Fibroblast of skin of left biceps (primary cell): ENCODE data around the gene NEGR1.

Source experiments
- DNase-seq, 2 experiments: peaks; one replicate each; pipeline ENCODE4 v3.0.0-alpha.2; 2013; ENCODE audit warnings: low read depth in 2 of 2

Gene NEGR1

DNA sequence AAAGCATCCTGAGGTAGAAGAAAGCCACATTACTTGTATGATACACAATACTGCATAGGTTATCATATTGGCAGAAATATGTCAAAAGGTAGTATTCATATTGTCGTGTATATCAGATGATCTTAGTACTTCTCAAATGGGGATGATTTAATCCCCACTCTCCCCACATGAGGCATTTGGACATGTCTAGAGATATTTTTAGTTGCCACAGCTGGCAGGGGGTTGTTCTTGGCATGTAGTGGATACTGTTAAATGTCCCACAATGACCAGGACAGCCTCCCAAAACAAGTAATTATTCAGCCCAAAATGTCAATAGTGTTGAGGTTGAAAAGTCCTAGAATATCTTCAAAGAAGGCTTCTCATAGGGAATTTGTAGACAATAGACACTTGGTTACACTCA, 162.8 kb downstream of the NEGR1 start:
- DNase-seq: no peak

DNA sequence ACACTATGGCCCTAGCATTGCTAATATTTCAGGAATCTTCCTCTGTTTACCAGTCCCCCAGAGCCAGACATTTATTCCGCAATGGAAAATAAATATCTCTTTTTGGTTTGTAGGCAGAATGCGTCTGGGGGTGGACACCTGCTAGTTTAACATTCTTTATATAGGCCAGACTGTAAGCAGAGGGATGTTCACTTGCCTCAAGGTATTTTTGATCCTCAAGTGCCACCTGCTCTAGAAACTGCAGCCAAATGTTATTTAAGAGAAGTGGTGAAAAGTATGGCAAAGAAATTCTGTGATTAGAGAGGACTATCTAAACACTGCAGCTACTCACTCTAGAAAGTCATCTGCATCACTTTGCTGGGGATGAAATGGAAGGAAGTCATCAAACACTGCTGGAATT, 164.7 kb downstream of the NEGR1 start:
- no peak for DNase-seq

DNA sequence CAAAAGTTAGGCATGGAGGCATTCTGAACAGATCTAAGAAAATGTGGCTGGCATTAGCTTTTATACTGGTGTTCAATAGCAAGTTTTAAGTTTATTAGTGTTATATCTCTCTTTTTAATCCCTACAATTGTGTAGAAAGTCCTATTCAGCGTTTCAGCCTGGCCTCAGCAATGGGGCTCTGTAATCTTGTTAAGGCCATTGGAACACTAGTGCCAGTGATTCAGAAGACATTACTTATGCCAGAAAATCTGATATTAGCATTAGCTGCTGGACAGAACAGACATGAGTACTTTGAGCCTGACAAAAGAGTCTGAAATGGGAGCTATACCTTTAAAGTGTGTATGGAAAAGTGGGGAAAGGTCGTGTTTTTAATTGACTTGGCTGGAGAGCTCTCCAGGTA, 167.0 kb downstream of the NEGR1 start:
- DNase-seq: no peak

DNA sequence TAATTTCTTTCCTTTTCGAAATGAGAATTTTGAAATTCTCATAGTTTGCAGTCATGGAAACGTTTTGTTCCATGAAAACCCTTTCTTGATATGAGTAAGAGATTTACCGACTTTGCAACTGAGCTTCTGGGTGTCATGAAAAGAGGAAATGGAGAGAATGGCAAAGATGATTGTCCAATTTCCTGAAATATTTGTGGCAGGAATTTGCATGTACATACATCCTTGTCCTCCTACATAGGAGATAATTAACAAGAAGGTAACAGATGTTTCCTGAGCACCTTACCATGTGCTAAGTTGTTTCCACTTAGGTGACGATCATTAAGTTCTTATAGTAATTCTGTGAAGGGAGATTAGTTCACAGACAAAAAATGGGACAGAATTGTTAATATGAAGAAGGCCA, 170.7 kb downstream of the NEGR1 start:
- DNase-seq: no peak

DNA sequence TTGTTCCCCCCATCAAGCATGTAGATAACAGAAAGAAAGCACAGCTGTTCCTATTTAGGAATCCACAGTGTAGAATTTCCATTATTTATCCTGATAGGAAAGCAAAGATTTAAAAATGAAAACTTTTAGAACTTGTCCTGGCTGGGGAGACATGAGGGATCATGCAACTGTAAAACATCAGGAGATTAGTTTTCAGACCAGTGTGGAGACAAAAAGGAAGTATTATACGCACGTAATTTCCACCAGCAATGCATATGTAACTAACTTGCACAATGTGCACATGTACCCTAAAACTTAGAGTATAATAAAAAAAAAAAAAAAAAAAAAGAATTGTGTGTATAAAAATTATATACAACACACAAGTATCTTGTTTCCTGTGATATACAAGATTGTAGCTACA, 172.4 kb downstream of the NEGR1 start:
- no peak for DNase-seq

DNA sequence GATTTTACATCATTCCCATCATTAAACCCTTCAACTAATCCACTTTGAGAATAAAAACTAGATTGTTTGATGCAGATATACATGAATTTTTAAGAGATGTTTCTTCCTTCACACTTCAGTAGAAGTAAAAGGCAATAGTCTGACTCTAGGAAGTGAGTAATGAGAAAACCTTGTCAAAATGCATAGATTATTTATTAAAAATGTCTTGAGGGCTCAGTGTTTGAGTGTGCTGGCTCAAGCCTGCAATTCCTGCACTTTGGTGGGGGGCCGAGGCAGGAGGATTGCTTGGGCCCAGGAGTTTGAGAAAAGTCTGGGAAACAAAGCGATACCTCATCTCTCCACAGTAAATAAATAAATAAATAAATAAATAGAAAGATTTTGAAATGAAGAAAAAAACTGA, 177.1 kb downstream of the NEGR1 start:
- DNase-seq: no peak

DNA sequence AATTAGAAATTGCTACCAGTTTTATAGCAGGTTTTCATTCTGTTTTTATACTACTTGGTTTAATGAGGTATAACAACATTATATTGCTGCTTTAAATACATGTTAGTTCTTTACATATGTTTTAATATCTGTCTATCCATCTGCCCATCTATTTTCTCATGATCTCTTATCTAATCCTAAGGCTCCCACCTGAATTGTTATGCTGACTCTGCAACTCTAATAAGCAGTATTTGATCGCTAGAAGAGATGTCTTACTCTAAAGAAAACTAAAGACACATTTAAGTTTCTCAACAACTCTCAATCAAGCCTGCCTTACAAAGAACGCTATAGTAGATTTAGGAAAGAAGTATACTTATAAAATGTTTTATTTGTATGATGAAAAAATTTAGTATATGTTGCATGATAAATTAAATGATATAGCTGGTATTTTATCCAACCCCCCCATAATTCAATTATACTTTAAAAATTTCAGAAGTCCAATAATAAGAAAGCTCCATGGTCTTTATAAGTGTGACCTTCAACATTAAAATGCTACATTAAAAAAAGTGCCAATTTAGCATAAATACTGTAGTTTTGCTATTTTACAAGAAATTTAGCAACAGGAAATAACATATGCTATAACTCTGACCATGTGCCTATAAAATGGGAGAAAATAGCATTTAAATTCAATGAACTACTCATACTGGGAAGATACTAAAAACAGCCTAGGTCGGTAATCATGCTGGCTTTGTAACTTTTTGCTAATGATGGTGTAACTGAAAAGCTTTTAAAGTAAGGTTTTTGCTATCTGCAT, 180.3 kb downstream of the NEGR1 start:
- DNase-seq: no peak

DNA sequence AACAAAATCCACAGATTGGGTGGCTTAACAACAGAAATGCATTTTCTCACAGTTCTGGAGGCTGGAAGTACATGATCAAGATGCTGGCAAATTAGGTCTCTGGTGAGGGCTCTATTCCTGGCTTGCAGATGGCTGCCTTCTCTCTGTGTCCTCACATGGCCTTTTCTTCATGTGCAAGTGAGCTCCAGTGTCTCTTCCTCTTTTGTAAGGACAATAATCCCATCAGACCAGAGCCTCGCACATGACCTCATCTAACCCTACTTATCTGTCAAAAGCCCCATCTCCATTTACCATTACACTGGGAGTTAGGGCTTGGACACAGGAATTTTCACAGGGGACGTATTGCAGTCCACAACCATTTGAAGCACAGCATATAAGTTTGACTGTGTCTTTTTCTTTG, 181.6 kb downstream of the NEGR1 start:
- no peak for DNase-seq

DNA sequence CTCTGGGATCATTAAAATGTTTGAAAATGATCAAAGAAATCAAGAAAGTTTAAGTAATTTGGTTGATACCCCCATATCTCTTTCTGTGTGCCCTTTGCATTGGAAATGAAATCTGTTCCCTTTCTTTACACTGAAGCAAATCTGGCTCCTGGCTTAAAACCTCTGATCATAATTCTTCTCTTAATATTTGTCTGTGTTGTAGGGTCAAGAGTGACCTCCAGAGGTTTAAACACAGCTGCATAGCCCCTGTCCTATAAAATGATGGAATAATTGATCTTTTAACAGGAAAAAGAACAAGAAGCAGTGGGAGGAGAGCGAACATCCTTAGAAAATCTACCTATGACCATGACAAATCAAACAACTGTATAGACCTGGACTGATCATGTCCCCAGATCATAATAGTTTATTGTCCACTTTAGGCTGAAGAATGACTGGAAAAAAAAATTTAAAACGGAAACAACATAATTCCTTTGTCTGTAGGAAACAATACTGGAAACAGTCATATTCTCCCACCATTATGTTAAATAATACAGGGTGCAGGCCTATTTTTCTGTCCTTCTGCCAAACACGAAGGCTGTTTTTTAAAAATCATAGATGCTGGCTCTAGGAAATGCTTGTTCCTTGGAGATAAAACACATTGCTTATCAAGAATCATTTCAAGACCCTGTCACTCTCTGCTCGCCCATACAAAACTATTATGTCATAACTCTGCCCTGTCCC, 184.3 kb downstream of the NEGR1 start:
- DNase-seq: no peak

DNA sequence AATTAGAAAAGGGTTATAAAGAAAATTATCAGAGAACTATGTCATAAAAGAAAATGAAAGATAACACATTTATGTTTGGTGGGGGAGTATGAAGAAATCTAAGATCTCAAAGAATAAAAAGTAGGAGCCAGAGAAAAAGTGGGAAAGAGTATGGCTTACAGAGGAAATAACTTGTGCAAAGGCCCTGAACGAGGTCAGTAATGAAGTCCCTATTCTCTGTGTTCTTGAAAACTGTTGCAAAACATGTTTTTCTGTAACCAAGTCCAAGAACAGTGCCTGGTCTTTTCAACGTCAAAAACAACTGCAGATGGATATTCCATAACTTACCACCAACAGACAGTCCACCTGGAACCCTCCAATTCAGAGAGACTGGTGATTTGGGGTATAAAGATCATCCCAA, 188.1 kb downstream of the NEGR1 start:
- no peak for DNase-seq

DNA sequence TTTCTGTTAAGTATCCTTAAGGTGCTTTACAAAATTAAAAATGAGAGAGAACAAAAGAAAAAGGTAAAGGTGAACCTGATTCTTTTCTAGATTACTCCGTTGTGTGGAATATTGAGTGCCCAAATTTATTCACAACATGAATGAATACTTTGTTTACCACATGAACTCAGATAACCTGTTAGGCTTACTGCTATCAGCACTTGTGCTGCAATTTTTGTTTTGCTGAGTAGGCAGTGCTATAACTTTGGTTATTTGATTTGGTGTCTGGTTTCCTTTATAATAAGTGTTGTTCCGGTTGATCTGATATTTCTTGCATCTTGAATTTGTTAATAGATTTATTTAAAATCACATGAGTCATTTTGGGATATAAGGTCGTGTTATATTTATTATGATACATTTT, 195.9 kb downstream of the NEGR1 start:
- DNase-seq: no peak

DNA sequence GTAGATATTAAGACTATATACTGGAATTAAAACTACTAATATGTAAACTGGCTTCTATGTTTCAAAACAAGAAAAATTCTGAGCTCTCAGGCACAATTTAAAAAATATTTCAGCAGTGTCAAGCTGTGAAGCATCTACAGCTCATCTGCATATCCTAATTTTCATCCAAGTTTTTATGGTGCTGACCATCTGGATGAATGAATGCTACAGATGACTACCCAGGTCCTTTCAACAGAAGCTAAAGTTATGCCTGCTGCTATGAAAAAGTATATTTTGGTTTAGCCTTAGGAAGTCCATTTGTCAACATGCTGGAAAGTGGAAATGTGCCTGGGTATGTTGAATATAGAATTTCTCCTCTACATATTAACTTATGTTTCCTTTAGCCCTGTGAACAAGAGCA, 206.9 kb downstream of the NEGR1 start:
- DNase-seq: no peak

DNA sequence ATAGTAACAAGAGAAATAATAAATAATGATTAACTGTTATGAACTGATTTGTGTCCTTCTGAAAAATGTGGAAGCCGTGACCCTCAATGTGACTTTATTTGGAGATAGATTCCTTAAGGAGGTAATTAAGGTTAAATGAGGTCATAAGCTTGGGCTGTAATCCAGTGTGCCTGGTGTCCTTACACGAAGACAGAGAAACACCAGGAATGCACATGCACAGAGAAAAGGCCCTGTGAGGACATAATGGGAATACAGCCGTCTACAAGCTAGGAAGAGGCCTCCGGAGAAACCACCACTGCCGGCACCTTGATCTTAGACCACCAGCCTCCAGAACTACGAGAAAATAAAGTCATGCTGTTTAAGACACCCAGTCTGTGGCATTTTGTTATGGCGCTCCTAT, 215.9 kb downstream of the NEGR1 start:
- peak; percentile 20 to 25 for DNase-seq

DNA sequence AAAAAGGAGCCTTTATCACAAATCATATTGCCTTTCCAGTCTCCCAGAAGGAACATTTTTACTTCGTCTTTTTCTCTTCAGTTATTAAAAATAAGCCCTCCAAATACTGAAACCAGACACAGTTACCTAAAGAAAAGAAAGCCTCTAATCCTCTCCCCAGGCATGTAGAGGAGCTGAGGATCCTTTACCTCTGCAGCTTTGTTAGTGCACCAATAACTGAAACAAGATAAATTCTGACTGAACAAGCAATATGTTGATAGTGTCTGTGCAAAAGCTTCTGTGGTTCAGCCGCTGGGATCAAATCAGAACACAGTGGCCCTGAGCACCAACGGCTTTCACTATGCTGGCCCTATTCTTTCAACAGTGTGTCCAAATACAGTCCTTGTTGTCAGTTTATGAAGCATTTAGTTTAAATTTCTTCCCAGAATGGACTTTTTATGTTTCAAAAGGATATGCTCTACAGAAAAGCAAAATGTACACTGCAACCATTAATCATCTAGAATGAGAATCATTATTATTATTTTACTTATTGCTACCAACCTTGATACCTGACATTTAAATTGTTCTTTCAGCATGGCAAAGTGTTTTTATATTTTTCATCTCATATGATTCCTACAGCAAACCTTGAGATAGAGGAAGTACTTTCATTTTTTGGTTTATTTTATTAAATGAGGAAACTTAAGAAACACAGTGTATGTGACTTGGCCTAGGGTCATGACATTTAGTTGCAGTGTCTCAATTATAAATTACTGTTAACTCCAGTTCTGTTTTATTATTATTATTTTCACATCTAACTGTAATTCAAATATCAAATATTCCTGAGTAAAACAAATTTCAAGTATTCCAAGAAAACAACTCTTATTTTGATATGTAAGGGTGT, 217.9 kb downstream of the NEGR1 start:
- no peak for DNase-seq

DNA sequence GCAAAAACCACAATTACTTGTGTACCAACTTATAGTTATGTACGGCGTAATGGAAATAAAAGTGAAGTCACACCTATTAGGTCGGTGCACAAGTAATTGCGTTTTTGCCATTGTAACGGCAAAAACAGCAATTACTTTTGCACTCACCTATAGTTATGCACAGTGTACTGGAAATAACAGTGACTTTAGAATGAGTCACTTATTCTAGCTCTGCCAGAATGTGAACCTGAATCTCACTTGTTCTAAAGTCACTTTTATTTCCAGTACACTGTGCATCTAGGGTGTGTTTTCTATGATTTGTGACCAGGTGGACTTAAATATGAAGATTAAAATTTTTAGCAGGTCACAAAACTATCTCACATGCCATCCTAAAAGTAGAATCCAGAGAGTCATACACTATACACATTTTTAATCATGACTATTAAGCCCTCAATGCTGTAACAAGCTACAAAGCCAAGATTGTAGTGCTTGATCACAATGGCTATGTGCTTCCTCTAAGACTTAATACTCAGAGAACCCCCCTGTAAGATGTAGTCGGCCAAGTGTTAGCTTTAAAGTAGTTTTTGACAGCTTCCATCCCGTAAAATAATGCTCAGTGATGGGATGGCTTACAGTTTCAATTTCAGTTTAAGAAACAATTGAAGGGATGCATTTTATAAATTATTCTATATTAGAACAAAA, 218.8 kb downstream of the NEGR1 start:
- DNase-seq: no peak

DNA sequence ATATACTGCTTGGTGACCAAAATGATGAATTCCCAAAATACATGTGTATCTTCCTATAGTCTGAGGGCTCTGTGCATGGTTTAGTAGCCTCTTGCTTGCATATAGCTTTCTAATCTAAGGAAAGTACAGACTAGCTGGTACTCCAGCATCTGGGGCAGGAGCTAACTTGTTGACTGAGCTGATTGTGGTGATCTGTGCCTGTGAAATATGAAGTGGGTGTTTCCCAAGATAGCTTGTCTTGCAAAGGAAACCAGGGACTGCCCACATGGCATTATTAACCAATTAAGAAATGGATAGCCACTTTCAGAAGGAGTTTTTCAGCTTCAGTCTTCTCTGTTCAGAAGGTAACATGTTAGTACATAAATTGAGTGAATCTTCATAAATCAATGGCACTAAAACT, 219.8 kb downstream of the NEGR1 start:
- DNase-seq: no peak

DNA sequence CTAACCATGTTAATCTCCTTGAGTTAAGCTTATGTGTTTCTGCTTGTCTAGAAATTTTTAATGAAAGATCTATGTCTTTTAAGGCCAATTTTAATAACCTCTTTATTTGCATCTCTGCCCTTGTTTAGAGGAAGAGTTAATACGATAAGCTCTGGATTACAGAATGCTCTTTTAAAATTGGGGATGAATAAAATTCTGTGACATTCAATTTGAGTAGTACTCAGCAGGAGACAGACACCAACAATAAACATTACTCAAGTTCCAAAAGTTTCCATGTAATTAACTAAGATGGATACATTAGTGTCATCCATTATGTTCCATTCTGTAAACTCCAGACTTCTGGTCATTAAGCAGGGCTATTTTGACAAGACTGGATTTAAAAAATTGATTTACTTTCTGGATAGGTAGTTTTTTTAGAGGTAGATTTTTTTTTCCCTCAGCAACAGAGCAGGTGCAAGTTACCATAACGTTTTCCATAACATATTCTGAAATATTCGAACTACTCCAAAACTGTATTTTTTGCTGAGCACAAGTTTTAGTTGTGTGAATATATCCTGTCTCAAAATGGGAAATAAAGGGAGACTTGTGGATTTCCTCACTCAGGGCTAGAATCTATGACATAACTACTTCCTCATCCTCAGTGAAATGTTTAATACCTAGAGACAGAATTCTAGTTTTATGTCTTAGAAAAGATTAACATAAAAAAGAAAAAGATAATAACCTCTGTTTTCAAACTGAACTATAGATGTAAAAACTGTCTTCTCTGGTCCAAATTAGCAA, 221.7 kb downstream of the NEGR1 start:
- no peak for DNase-seq

DNA sequence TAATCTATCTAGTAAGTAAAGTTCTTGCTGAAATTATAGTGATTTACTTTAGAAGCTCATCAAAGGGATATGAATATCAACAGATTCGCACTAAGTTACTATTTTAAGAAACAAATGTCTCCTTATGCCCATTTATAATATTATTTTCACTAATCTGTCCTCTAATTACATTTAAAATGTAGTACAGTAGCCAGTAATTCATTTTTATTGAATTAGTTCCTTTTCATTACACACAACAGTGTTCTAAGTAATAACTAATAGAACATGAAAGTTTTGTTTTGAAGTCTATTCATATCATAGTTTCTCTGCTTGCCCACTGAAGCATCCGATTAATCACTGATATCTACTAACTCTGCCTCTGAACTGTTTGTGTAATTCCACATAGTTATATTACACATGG, 225.8 kb downstream of the NEGR1 start:
- no peak for DNase-seq

DNA sequence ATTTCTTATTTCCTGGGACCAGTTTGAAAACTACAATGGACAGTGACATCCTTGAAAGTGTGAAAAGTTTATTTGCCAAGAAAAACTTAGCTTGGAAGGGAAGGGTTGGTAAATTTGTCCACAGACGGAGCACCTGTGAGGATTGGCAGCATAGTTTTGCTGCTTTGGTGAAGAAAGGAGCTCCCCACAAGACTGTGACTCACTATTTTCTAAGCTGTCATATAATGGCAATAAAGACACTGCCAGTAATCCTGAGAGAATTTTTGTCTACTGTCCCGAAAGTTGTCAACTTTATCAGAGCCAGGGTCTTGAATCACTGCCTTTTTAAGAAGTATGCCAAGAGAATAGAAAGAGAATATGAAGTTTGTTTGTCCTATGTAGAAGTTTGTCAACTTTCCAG, 230.8 kb downstream of the NEGR1 start:
- DNase-seq: no peak

DNA sequence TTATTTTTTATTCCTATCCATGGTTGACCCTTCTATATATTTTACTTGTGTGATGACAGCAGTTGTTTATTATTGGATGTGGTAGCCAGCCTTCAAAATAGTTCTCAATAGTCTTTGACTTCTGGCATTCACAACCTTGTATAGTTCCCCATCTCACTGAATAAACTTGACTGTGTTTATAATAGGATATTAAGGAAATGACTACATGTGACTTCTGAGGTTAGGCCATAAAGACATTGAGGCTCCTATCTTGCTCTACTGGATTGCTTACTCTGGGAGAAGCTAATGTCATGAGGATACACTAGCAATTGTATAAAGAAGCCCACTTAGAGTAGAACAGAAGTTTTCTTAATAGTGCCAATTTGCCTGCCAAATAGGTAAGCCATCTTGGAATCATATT, 231.8 kb downstream of the NEGR1 start:
- DNase-seq: no peak

DNA sequence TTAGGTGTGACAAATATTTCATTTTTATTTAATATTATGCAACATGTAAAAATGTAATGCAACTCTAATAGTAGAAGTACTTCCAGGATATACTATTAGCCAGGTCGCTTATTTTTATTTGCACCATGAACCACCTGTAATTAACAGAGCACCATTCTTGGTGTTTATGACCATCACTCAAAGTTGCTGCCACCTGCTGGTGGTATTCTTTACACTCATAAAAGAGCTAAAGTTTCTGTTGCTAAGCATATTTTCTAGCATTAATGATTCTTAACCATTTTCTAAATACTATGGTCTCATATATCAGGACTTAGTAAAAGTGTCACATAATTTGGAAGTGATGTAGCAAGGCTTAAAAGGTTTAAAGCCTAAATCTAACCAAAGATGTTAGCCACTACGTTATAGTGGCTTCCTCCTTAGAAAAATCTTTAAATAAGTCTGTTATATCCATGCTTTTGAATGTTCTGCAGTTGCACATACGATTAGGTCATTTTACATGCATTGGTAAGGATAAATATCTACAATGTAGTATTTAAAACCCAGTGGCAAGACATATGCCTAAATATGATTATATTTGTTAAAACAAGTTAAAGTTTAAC, 244.5 kb downstream of the NEGR1 start:
- peak; percentile 4 to 10 for DNase-seq
